Pancreas (tissue), 10 donors: ENCODE measurements around the gene AHSA1. TPM values are rescaled to one million over a fixed set of nuclear protein-coding genes. Genes with fewer than 3 reads are reported as not detected.

Source experiments
- ATAC-seq, 4 donors: fragments of 200-7000 bp; cut with Tn5 transposase; one replicate each; pipeline versions ENCODE4 v1.8.0 to v1.9.1; 2020; ENCODE audit warnings: mild to moderate bottlenecking in 4 of 4, moderate library complexity in 4 of 4
- DNase-seq, 6 donors: peaks; one replicate each; pipeline ENCODE4 v3.0.0-alpha.2; 2020
- FAIRE-seq: peaks from 2 replicates; lab custom pipeline; 2012; peaks lifted over from hg19 to GRCh38; lab: Jason Lieb, UNC
- H3K27ac ChIP-seq, 4 donors: fragments of 200-600 bp; sonication (generic); 1 replicate in 3 of 4; 2 replicates in 1 of 4; pipeline versions ENCODE4 v1.5.0 to v1.8.0; 2020
- H3K27me3 ChIP-seq, 4 donors: fragments of 200-600 bp; one replicate each; pipeline ENCODE4 v1.8.0; 2021
- H3K36me3 ChIP-seq, 3 donors: fragments of 200-600 bp; sonication (generic) in 1 of 3; one replicate each; pipeline versions ENCODE4 v1.5.0 to v1.8.0; 2020 to 2021
- H3K4me1 ChIP-seq, 3 donors: fragments of 200-600 bp; one replicate each; pipeline ENCODE4 v1.8.0; 2021
- H3K4me3 ChIP-seq, 4 donors: fragments of 200-600 bp; sonication (generic) in 2 of 4; one replicate each; pipeline versions ENCODE4 v1.5.0 to v1.8.0; 2020 to 2021
- H3K9me3 ChIP-seq, 4 donors: fragments of 200-600 bp; one replicate each; pipeline ENCODE4 v1.8.0; 2021
- WGBS, 2 donors: extraction: QIAGEN DNeasy Blood & Tissue Kit; methylation state at CpG; one replicate each; pipeline ENCODE4 v1.1.7; 2013; 5-methylcytosine and 5-hydroxymethylcytosine counted together
- intact Hi-C, 3 donors: fragments of 100-400 bp; cut with DNase I; formaldehyde crosslinking; loops; one replicate each; pipeline versions ENCODE4 v1.11.1 to v1.14.2; 2022
- polyA plus RNA-seq, 2 donors: library from polyadenylated mRNA; stranded (reverse); fragments of 200-250 nt; gene quantifications; one replicate each; pipeline ENCODE4 v1.2.3, GENCODE V29; 2013
- total RNA-seq, 6 donors: library from RNA; stranded (reverse); fragmentation: NEBNext Ultra II Directional in 4 of 6; extraction: Animal tissue kit (Norgen Biotek cat#: 25700) in 4 of 6; gene quantifications; one replicate each; pipeline versions ENCODE4 v1.2.1 to v1.2.4, GENCODE V29; 2021 to 2023
- TF ChIP-seq, protein P1 (sequence below), 4 donors: fragments of 200-600 bp; sonication (generic) in 3 of 4; IDR thresholded peaks; one replicate each; pipeline versions ENCODE4 v1.5.0 to v1.8.0; 2021; ENCODE audit warnings: antibody characterized with exemption in 4 of 4
- donor health status: healthy with polysubstance abuse.
- donor health status: DM: no; HTN: no; CAD: no; lungs with moderate emphysema.
- donor health status: DM: no; HTN: no; CAD: no.
- donor health status: control.
- donor health status: control.
- donor health status: Bipolar disorder and iron deficiency.
- donor health status: DM: yes; HTN: yes; CAD: no.
- donor health status: DM: no; HTN: no; CAD: no.
- donor health status: DM: no; HTN: no; CAD: no.
- donor health status: DM: yes; HTN: yes; CAD: no.

The AHSA1 gene
- total and polyA plus RNA-seq, 8 donors: 23.2 to 64.3 (median 36.7) TPM

DNA sequence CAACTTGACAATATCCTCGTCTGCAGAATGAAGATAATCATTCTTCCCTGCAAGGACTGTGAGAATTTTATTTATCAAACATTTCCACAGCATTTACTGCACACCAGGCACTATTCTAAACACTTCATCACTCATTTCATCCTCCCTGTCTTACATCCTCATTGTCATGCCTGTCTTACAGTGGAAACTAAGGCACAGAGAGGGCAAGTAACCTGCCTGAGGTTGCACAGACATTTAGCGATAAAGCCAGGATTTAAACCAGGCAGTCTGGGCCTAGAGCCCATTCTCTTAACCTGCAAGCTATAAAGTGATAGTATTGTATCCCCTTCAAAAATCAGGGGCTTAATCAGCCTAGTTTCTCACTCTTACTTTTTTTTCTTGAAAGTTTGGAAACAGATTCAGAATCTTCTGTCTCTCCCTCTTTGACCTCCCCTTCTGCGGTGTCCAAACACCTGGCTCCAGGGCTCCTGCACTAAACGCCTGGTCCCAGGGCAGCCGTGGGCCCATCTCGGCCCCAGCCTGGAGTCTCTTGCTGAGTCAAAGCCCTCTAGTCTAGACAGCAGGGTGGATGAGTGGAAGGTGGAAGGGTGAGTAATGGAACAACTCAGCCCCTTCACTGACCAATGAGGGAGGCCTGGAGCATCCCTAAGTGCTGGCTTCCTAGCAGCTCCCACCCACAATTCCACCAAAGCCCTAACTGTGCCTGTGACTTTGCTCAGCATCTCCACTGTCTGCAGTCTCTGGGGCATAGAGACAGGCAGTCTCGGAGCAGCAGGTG lies 28.2 kb downstream of the AHSA1 start:
- intact Hi-C loops: no loop called here
- 82 to 89% methylated on average over 7 of the region's 7 CpGs for WGBS, 2 donors
- ATAC-seq: no peak
- TF ChIP-seq, protein P1, sequence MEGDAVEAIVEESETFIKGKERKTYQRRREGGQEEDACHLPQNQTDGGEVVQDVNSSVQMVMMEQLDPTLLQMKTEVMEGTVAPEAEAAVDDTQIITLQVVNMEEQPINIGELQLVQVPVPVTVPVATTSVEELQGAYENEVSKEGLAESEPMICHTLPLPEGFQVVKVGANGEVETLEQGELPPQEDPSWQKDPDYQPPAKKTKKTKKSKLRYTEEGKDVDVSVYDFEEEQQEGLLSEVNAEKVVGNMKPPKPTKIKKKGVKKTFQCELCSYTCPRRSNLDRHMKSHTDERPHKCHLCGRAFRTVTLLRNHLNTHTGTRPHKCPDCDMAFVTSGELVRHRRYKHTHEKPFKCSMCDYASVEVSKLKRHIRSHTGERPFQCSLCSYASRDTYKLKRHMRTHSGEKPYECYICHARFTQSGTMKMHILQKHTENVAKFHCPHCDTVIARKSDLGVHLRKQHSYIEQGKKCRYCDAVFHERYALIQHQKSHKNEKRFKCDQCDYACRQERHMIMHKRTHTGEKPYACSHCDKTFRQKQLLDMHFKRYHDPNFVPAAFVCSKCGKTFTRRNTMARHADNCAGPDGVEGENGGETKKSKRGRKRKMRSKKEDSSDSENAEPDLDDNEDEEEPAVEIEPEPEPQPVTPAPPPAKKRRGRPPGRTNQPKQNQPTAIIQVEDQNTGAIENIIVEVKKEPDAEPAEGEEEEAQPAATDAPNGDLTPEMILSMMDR (IDR thresholded peaks at IDR 0.05): no peak
- no peak for FAIRE-seq
- no peak overlapping the region for H3K4me3 ChIP-seq
- H3K4me1 ChIP-seq: no peaks in the 10 kb centered on the region
- H3K9me3 ChIP-seq: no peaks in the 10 kb centered on the region
- H3K27ac ChIP-seq: no peak overlapping the region
- H3K36me3 ChIP-seq: no peaks in the 10 kb centered on the region
- DNase-seq: no peak
- no peaks in the 10 kb centered on the region for H3K27me3 ChIP-seq

DNA sequence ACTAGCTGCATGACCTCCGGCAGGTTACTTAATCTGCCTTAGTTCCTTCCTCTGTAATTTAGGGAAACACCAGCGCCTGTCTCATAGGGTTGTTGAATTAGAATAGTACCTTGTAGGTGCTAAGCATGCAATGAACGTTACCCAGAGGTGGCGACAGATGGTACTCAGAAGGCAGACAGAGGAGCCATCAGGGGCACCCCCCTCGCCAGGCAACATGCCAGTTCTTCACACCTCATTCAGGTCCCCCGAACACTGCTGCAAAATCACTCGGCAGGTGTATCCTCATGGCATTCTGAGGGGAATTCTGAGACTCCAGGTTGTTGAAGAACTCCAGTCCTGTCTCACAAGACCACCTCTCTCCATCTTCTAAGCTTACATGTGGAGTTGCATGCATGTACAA lies 30.7 kb downstream of the AHSA1 start:
- no peaks in the 10 kb centered on the region for H3K9me3 ChIP-seq
- no peak for ATAC-seq
- intact Hi-C loops: no loop called here
- no peak for FAIRE-seq
- DNase-seq: no peak
- 72 to 75% methylated on average over 7 of the region's 7 CpGs for WGBS, 2 donors
- H3K36me3 ChIP-seq: no peaks in the 10 kb centered on the region
- H3K27ac ChIP-seq: no peak overlapping the region
- no peaks in the 10 kb centered on the region for H3K27me3 ChIP-seq
- no peak overlapping the region for H3K4me3 ChIP-seq
- no peaks in the 10 kb centered on the region for H3K4me1 ChIP-seq
- TF ChIP-seq, protein P1 (IDR thresholded peaks at IDR 0.05): no peak

DNA sequence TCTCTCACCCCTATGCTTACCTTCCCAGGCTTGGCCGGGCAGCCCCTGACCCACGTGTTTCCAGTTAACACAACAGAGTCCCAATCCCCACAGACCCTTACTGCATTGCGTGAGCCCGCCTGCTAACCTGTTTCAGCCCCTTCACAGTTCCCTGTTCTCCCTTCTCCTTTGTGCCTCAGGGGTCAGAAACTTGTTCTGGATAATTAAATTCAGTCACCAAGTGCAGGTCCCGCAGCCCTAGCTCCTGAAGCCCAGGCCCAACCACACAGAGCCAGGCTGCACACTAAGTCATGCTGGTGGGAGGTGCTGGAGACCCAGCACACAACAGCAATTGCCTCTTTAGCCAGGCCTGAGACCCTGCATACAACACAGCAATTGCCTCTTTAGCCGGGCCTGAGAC lies 31.1 kb downstream of the AHSA1 start:
- Histone ChIP-seq H3K36me3 (no peaks in the 10 kb centered on the region), H3K27me3 (no peaks in the 10 kb centered on the region), H3K27ac (no peak overlapping the region), H3K4me3 (no peak overlapping the region), H3K4me1 (no peaks in the 10 kb centered on the region), H3K9me3 (no peaks in the 10 kb centered on the region)
- FAIRE-seq (no peak), DNase-seq (no peak), ATAC-seq (no peak)
- intact Hi-C loops: no loop called here
- 82 to 87% methylated on average over 6 of the region's 6 CpGs for WGBS, 2 donors
- TF ChIP-seq, protein P1 (IDR thresholded peaks at IDR 0.05): no peak

DNA sequence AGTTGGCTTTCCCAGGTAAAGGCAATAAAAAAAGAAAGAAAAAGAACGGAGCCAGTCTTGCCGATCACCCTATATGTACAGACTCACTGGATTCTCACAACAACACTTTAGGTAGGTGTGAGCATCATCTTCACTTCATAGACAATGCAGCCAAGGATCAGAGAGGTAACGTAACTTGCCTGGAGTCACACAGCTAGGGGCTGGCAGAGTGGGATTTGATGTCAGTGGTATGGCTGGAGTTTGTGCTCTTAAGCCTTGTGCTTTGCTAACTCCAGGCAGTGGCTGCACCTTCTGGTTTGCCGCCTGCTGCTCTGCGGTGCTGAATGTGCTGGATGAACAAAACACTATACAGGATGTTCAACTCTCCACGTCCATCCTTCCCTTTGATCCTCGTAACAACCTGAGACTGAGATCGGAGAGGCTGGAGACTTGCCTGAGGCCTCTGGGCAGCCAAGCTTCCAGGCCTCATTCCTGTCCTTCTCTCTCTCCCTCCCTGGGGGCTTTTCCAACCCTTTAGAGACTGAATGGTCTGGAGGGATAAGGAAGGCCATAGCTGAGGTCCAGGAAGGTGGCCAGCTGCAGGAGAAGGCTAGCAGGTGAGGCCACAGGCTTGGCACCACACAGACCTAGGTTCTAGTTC lies 32.6 kb downstream of the AHSA1 start:
- WGBS, 2 donors: 84 to 87% methylated on average over 8 of the region's 8 CpGs
- FAIRE-seq (no peak), ATAC-seq (no peak), DNase-seq (no peak)
- intact Hi-C loops: no loop called here
- no peaks in the 10 kb centered on the region for H3K36me3 ChIP-seq
- no peak overlapping the region for H3K4me3 ChIP-seq
- TF ChIP-seq, protein P1 (IDR thresholded peaks at IDR 0.05): no peak
- no peak overlapping the region for H3K27ac ChIP-seq
- no peaks in the 10 kb centered on the region for H3K9me3 ChIP-seq
- no peaks in the 10 kb centered on the region for H3K27me3 ChIP-seq
- no peaks in the 10 kb centered on the region for H3K4me1 ChIP-seq

DNA sequence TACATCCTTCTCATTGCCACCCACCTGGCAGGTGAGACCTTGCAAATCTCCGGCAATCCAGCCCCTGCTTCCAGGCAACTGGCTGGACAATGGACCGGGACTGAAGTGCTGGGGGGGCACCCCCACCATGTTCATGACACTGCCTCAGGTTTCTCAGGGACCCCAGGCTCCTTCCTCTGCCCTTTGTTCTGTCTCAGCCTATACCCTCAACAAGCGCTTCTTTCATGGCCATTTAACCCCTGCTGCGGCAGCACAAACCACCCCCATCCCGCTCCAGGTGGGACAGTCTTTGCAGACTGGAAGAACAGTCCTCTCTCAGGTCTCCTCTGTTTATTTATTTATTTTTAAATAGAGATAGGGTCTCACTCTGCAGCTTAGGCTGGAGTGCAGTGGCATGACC lies 33.2 kb downstream of the AHSA1 start:
- DNase-seq: no peak

More for the DNA sequence above, 33.2 kb downstream of the AHSA1 start:
- H3K9me3 ChIP-seq: no peaks in the 10 kb centered on the region
- FAIRE-seq (no peak), ATAC-seq (no peak)
- TF ChIP-seq, protein P1 (IDR thresholded peaks at IDR 0.05): no peak
- no peak overlapping the region for H3K4me3 ChIP-seq
- H3K27me3 ChIP-seq: no peaks in the 10 kb centered on the region
- H3K4me1 ChIP-seq: no peaks in the 10 kb centered on the region
- H3K36me3 ChIP-seq: no peaks in the 10 kb centered on the region
- no peak overlapping the region for H3K27ac ChIP-seq
- 84 to 88% methylated on average over 5 of the region's 5 CpGs for WGBS, 2 donors
- intact Hi-C loops: no loop called here
